ENCODE results near the gene FHL1.

GRCh38 chrX:136112286-136112685 is 35.0 kb upstream of the FHL1 start:
- TF ChIP-seq ZFX (IDR thresholded peaks at IDR 0.05) (no peak), CTCF (conservative IDR thresholded peaks at IDR 0.05) (no peak)
